ENCODE measurements around the gene HNF1A. TPM values are rescaled to one million over a fixed set of nuclear protein-coding genes. Genes with fewer than 3 reads are reported as not detected.

The HNF1A gene
- total and polyA plus RNA-seq, 2 of the 4 experiments (the other 2 are of a cell fraction) = under 0.01 TPM; not detected in 1

GRCh38 chr12:121011820-121012219, 33.5 kb downstream of the HNF1A start:
- peaks cover 25% of the 10 kb centered on the region for H3K36me3 ChIP-seq (ENCODE audit: control insufficient read depth, insufficient read depth, low read length)
- no peak overlapping the region for H3K14ac ChIP-seq (replicated peaks; ENCODE audit: low read depth, low read length)
- H2AK9ac ChIP-seq (replicated peaks; ENCODE audit: low read depth, low read length, poor library complexity) = no peak overlapping the region
- H3K56ac ChIP-seq (ENCODE audit: extremely low read depth, insufficient read depth, low read length) = no peak overlapping the region
- ChIA-PET POLR2A (ENCODE audit: unreplicated experiment) (no interaction called here), CTCF (no interaction called here)
- H4K20me1 ChIP-seq (ENCODE audit: insufficient read depth, low read length) = no peaks in the 10 kb centered on the region
- H2BK5ac ChIP-seq (ENCODE audit: low read depth, low read length, poor library complexity, severe bottlenecking) = no peak overlapping the region
- no peak overlapping the region for H3K27ac ChIP-seq (ENCODE audit: insufficient read depth, low read length)
- no peak overlapping the region for H2BK20ac ChIP-seq (ENCODE audit: low read depth, low read length)
- H4K8ac ChIP-seq (ENCODE audit: low read depth in 2 of 2, low read length in 2 of 2) = no peak overlapping the region
- H3K27me3 ChIP-seq (ENCODE audit: control insufficient read depth, insufficient read depth, low read length) = no peaks in the 10 kb centered on the region
- dilution Hi-C loops (cut with HindIII; ENCODE audit: low sequenced_read_pairs, unreplicated experiment) = no loop called here
- peaks cover 12 to 15% of the 10 kb centered on the region in 2 experiments for H3K79me1 ChIP-seq (ENCODE audit: low read depth in 1 of 2, low read length in 2 of 2)
- no peak overlapping the region for H2BK15ac ChIP-seq (ENCODE audit: low read depth, low read length)
- H3K18ac ChIP-seq (ENCODE audit: low read depth, low read length) = no peak overlapping the region
- no peak overlapping the region for H3K4me3 ChIP-seq (ENCODE audit: insufficient read depth, low read depth, low read length)
- no peak overlapping the region for H2BK120ac ChIP-seq (ENCODE audit: low read depth, low read length)
- TF ChIP-seq BHLHE40 (IDR thresholded peaks at IDR 0.05; ENCODE audit: low read depth, low read length) = no peak
- no peak for TF ChIP-seq MXI1 (IDR thresholded peaks at IDR 0.05; ENCODE audit: borderline replicate concordance, low read depth, low read length)
- TF ChIP-seq CEBPB (IDR thresholded peaks at IDR 0.05; ENCODE audit: low read depth, low read length) = no peak
- no peak for TF ChIP-seq RAD21 (IDR thresholded peaks at IDR 0.05; ENCODE audit: low read length)
- TF ChIP-seq MAFK (IDR thresholded peaks at IDR 0.05; ENCODE audit: low read depth, low read length) = no peak
- no peak for TF ChIP-seq ELK1 (IDR thresholded peaks at IDR 0.05; ENCODE audit: borderline replicate concordance, low read depth, low read length)
- TF ChIP-seq CHD1 (IDR thresholded peaks at IDR 0.05; ENCODE audit: low read depth, low read length) = no peak
- TF ChIP-seq USF2 (IDR thresholded peaks at IDR 0.05; ENCODE audit: low read depth, low read length) = no peak
- TF ChIP-seq NFE2L2 (IDR thresholded peaks at IDR 0.05; ENCODE audit: low read depth, low read length) = no peak
- TF ChIP-seq RFX5 (IDR thresholded peaks at IDR 0.05; ENCODE audit: low read depth, low read length) = no peak
- TF ChIP-seq SMC3 (IDR thresholded peaks at IDR 0.05; ENCODE audit: low read depth, low read length) = no peak
- TF ChIP-seq MAZ (IDR thresholded peaks at IDR 0.05; ENCODE audit: borderline replicate concordance, low read depth, low read length) = no peak
- no peak for TF ChIP-seq FOS (IDR thresholded peaks at IDR 0.05; ENCODE audit: low read depth, low read length)
- TF ChIP-seq CTCF (conservative IDR thresholded peaks at IDR 0.05; ENCODE audit: low read depth, low read length) = no peak
- no peak for TF ChIP-seq RCOR1 (IDR thresholded peaks at IDR 0.05; ENCODE audit: insufficient replicate concordance, low read length)
- no peak for TF ChIP-seq POLR2A (IDR thresholded peaks at IDR 0.05; ENCODE audit: low read depth, low read length)
- H3K9ac ChIP-seq (ENCODE audit: low read depth, low read length) = no peak overlapping the region
- H2AK5ac ChIP-seq (ENCODE audit: low read depth, low read length) = no peak overlapping the region
- H3K9me3 ChIP-seq (ENCODE audit: control insufficient read depth, insufficient read depth, low read length) = no peaks in the 10 kb centered on the region
- intact Hi-C loops (cut with micrococcal nuclease) = loop anchor here (5.0 kb wide), 1 partner anchor 430 kb away; the partner anchor contains the start of gene POP5
- H3K23ac ChIP-seq (ENCODE audit: low read depth, low read length) = no peak overlapping the region
- no peak overlapping the region for H4K5ac ChIP-seq (ENCODE audit: low read depth, low read length)
- H3K4me1 ChIP-seq (ENCODE audit: control insufficient read depth, insufficient read depth, low read length) = no peaks in the 10 kb centered on the region
- DNase-seq (no peak), ATAC-seq (ENCODE audit: low read depth) (no peak)
- H2AFZ ChIP-seq (replicated peaks; ENCODE audit: low read length, poor library complexity) = no peak overlapping the region
- H3K4ac ChIP-seq (ENCODE audit: low read depth, low read length) = no peak overlapping the region
- WGBS, 2 experiments (ENCODE audit: extremely low coverage in 2 of 2, insufficient read length in 1 of 2) = 81% methylated on average over 3 of the region's 6 CpGs; no CpG with 5 or more reads in 1 of the 2 experiments
- 0 out of 2 replicates have a peak, but pooled peaks cover 6% of the 10 kb centered on the region for H3K9me1 ChIP-seq (ENCODE audit: insufficient read depth, low read length)
- in situ Hi-C loops (cut with MboI; ENCODE audit: low sequenced_read_pairs) = no loop called here
- BruUV-seq (replicated peaks) = no TSS peak
- H3K4me2 ChIP-seq (ENCODE audit: low read depth, low read length) = no peak overlapping the region
- H4K91ac ChIP-seq (ENCODE audit: insufficient read depth, low read depth, low read length) = no peak overlapping the region

Measured in IMR-90 (cell line).